Choroid plexus epithelial cell (primary cell): ENCODE data around the gene ZCCHC7.

Experiments
- DNase-seq: peaks from one replicate; pipeline ENCODE4 v3.0.0-alpha.2; 2010; ENCODE audit warnings: low read depth
- H3K4me3 ChIP-seq: 2 replicates; pipeline ENCODE4 v1.5.1; 2011; ENCODE audit warnings: low read depth, mild to moderate bottlenecking, control low read depth, low read length, moderate library complexity
- CTCF ChIP-seq: conservative IDR thresholded peaks from 2 replicates; pipeline ENCODE4 v1.5.1; 2011; ENCODE audit warnings: low read depth, mild to moderate bottlenecking, control low read depth, inconsistent platforms, low read length, moderate library complexity

Gene ZCCHC7

DNA sequence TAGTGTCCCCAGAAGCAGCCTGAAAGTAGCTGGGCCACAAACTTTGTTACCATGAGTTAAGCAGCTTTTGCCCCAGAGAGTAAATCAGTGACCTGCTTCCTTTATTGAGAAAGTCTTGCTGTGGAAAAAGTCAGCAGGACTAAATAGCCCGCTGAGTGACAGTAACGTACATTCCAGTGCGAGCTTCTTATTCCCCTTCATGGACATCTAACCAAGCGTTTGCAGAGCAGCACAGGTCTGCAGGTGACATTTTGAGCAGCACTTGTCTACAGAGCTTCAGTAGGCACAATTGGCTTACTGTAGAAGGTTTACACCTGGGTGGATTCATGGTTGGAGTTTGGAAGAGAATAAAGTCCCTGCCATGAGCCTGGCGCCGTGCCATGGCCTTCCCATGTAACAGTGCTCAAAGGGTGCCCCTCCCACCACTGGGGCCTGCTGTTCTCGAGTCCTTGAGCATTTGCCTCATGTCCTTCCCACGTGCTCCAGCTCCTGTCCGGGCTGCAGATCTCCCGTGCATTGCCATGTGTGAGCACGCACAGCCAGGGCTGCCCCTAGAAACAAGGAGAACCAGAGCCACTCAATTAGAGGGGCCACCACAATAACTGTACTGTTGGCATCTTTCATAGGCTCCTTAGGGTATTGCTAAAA, 260.8 kb downstream of the ZCCHC7 start:
- no peak for TF ChIP-seq CTCF
- DNase-seq = no peak
- H3K4me3 ChIP-seq = no peak overlapping the region

- no peak for TF ChIP-seq CTCF
- H3K4me3 ChIP-seq = no peak overlapping the region
- no peak for DNase-seq
Observed at GRCh38 chr9:37382161-37382981, 262.0 kb downstream of the ZCCHC7 start.

- no peak for DNase-seq
- H3K4me3 ChIP-seq = no peak overlapping the region
- no peak for TF ChIP-seq CTCF
Observed at GRCh38 chr9:37382982-37383357, 262.6 kb downstream of the ZCCHC7 start.

- no peak overlapping the region for H3K4me3 ChIP-seq
- no peak for DNase-seq
- no peak for TF ChIP-seq CTCF
Observed at GRCh38 chr9:37383393-37383792, 263.0 kb downstream of the ZCCHC7 start.

DNA sequence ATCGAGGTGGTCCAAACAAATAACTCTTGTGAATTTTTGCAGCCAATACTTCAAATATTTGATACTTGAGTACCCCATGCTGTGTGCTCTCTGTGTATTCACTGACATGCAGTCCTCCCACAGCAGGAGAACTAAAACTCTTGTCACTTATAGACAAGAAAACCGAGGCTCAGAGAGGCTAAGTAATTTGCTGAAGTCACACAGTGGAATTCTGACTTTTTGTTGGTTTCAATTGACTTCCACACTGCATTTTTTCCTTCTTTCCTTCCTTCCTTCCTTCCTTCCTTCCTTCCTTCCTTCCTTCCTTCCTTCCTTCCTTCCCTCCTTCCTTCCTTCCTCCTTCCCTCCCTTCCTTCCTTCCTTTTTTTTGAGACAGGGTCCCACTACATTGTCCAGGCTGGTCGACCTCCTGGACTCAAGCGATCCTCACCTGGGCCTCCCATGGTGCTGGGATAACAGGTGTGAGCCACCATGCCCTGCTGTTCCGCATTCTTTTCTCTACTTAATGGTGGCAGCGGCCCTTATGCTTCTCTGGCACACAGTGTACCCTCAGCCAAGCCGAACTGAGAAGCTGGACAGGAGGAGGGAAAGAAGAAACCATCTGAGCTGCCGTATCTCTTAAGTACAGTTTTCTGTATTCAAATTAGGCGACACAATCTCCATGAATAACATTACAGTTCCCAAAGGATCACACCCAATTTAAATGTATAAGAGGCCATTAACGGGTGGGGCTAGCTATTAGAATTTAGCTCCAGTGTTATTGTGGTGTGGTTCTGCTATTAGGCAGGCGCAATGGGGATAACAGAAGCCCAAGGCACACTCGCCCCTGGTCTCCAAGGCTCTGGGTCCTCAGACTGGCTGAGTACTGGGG, 263.7 kb downstream of the ZCCHC7 start:
- DNase-seq = no peak
- no peak overlapping the region for H3K4me3 ChIP-seq
- TF ChIP-seq CTCF = no peak

DNA sequence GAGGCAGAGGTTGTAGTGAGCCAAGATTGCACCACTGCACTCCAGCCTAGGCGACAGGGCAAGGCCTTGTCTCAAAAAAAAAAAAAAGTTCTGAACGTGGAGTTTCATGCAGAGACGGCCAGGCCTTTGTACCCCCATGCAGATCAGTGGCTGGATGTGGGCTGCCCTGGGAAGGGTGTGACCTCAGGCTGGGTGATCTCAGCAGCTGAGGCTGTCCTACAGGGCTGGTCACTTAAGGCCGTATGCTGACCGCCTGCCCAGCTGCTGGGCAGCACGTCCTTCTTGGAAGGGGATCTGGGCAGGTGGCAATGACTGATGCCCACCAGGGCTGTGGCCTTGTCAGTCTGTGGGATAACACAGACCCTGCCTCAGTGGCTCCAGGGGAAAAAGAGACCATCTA, 264.9 kb downstream of the ZCCHC7 start:
- no peak for DNase-seq
- TF ChIP-seq CTCF = no peak
- H3K4me3 ChIP-seq = no peak overlapping the region
